ENCODE data around the gene SPDEF.

DNA sequence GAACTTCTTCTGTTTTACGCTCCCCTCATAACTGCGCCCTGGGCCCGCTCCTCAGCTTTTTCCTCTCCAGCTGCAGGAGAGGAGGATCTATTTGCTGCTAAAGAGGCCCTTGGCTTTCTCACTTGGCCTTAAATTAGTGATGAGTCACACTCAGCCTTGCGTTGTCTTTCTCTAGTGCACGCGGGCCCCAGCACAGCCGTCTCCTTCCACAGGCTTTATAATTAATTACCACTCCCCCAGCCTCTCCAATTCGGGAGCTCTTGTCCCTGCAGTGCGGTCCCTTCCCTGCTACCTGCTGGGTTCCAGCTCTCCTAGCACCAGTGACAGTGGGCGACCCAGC lies 65.1 kb downstream of the SPDEF start:
- no peak for TF ChIP-seq POLR2AphosphoS5 (IDR thresholded peaks at IDR 0.05; ENCODE audit: low read depth, low read length)
- no peak for TF ChIP-seq PAX5 (IDR thresholded peaks at IDR 0.05; ENCODE audit: insufficient read depth, low read length, severe bottlenecking)
- no peak for TF ChIP-seq POLR2A (IDR thresholded peaks at IDR 0.05; ENCODE audit: low read depth, low read length)

Measured in GM12891 (cell line).